Measurements from ENCODE around the gene C1QTNF3.
"Not testable (repeated sequence)": the region's sequence is repeated elsewhere in the genome, so short reads cannot be mapped to it uniquely, and the experiment has no call there.

The C1QTNF3 gene, protein sequence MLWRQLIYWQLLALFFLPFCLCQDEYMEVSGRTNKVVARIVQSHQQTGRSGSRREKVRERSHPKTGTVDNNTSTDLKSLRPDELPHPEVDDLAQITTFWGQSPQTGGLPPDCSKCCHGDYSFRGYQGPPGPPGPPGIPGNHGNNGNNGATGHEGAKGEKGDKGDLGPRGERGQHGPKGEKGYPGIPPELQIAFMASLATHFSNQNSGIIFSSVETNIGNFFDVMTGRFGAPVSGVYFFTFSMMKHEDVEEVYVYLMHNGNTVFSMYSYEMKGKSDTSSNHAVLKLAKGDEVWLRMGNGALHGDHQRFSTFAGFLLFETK

DNA sequence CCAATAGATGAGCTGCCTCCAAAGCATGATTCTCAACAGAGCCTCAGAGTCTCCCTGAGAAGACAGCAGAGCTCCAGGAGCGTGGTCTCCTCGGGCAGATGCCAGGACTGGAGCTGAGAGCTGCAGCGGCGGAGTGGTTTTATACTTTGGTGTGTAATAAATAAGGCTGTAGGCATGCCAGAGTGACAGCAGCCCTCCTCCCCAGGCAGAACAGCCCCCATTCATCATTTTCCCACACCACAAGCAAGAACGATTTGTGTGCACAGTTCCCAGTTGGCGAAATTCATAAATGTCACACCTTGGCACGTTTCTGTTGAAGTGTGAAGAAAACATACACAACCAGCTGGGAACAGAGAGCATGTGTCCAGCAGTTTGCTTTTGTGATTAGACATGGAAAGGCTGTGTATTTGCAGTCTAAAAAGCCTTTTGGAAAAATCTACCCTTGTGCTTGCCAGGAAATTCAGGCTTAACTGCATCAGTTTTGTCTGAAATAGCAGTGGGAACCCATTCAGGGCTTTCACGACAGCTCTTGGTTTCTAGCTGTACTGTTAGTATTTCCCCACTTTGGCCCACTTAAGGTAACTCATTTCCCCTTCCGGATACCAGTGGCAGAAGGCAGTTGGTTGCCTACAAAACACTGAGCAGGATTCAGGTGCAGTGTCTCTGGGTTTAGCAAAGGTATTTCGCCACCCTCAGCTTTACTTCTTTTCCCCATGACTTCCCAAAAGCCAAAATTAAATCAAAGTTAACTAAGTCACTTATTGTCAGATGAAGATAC is at the start of gene C1QTNF3:
C1QTNF3 (minus strand) TSS at position 115 of the 778 bp plus-strand sequence; CDS start at position 27, 88 bp downstream.
- Histone ChIP-seq H3K4me3 (peak within 1 kb of the TSS; percentile 29), H3K27ac (peak within 1 kb of the TSS in 1 of 2 donors; percentile 44)
- DNase-seq (ENCODE audit: low spot score): no peak
- TF ChIP-seq, protein P1, sequence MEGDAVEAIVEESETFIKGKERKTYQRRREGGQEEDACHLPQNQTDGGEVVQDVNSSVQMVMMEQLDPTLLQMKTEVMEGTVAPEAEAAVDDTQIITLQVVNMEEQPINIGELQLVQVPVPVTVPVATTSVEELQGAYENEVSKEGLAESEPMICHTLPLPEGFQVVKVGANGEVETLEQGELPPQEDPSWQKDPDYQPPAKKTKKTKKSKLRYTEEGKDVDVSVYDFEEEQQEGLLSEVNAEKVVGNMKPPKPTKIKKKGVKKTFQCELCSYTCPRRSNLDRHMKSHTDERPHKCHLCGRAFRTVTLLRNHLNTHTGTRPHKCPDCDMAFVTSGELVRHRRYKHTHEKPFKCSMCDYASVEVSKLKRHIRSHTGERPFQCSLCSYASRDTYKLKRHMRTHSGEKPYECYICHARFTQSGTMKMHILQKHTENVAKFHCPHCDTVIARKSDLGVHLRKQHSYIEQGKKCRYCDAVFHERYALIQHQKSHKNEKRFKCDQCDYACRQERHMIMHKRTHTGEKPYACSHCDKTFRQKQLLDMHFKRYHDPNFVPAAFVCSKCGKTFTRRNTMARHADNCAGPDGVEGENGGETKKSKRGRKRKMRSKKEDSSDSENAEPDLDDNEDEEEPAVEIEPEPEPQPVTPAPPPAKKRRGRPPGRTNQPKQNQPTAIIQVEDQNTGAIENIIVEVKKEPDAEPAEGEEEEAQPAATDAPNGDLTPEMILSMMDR (IDR thresholded peaks at IDR 0.05): no peak

DNA sequence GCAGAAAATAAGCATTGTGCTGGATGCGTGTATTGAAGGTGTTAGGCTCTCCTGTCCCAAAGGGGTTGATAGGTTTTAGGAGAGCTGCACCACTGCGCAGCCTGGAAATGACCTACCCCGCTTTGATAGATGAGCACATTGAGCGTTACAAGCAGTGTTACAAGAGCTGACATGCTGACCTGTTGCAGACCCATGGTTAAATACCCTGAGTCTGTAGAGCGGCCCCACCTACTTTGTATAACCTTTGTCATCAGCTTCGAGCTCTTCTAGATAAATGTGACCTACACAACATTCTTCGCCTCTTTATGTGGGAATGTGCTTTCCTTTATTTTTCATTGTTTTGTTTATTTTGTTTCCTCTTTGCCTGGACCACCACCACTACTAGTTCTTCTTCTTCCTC is 48.0 kb upstream of the C1QTNF3 start:
- H3K27ac ChIP-seq; H3K4me3 ChIP-seq; DNase-seq (ENCODE audit: low spot score): not testable (repeated sequence)

DNA sequence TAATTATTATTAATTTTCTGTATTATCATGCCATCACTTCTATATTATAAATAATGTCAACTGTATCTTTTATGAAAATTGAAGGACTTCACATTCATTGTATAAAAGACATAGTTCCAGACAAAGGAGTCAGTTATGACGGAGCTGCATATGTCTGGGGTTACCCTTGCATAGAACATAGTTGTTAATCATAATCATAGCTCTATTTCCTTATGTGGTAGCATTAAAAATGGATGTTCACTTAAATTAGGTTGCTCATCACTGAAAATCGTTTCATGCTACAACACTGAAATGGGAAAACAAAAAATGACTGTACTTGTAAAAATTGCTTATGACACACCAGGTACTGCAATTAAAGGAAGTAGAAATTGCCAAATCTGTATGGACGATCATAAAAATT is 46.8 kb upstream of the C1QTNF3 start:
- H3K27ac ChIP-seq; DNase-seq (ENCODE audit: low spot score); H3K4me3 ChIP-seq: not testable (repeated sequence)

DNA sequence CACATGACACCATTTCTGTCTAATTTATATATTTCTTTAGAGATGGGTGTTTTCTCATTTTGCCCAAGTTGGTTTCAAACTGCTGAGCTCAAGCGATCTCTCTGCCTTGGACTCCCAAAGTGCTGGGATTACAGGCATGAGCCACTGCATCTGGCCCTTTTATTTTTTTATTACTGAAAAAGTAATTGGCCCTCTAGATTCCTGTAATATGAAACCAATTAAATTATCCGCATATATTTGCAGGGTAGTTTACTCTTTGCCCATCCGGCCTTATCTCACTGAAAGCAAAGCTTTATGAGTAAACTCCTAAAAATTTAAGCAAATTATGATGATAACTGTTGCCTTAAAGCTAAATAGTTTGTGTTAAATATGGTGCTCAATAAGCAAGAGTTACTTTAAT is 44.7 kb upstream of the C1QTNF3 start:
- not testable (repeated sequence) for H3K4me3 ChIP-seq; H3K27ac ChIP-seq; DNase-seq (ENCODE audit: low spot score)

DNA sequence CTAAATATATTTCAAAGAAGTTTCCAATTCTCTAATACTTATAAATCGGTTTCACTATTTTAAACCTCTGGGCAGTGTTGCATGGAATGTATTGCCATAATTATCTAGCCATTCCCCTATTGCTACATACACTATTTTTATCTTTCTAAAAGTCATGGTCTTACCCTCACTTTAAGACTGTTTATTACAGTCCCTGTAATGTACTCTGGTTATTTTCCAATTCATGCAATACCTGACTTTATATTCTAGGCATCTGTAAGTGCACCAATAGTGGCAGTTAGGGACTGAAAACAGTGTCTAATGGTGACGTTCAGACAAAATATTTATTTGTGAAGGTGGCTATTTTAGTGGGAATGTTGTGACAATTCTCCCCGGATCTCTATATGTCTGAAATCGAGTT is 40.9 kb upstream of the C1QTNF3 start:
- not testable (repeated sequence) for H3K27ac ChIP-seq; H3K4me3 ChIP-seq; DNase-seq (ENCODE audit: low spot score)

DNA sequence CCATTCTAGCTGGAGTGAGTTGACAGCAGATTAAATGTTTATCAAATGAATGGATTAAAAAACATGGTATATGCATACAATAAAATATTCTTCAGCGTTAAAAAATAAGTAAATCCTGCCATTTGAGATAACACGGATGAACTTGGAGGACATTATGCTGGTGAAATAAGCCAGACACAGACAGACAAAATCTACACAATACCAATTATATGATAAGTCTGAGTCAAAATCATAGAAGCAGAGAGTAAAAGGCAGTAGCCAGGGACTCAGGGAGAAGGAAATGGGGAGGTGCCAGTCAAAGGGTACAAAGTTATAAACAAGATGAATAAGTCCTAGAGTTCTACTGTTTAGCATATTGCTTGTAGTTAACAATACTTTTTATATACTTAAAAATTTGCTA is 36.5 kb upstream of the C1QTNF3 start:
- not testable (repeated sequence) for DNase-seq (ENCODE audit: low spot score); H3K27ac ChIP-seq; H3K4me3 ChIP-seq

DNA sequence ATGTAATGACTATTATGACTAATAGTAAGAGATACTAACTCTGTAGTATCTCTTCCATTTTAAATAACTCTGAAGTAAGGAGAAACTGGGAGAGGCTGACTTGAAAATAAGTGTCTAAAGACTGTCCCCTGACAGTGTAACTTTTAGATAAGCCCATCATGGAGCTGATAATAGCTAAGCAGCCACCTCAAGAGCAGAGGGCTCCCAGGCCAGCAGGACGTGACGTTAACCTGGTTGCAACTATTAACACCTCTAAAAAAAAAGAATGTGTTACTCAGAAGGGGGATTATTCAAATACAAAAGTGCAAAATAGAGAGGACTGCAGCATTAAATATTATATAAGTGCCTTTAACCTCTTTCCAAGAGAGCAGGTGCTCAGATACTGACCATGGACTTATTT is 34.6 kb upstream of the C1QTNF3 start:
- not testable (repeated sequence) for H3K4me3 ChIP-seq; H3K27ac ChIP-seq; DNase-seq (ENCODE audit: low spot score)

DNA sequence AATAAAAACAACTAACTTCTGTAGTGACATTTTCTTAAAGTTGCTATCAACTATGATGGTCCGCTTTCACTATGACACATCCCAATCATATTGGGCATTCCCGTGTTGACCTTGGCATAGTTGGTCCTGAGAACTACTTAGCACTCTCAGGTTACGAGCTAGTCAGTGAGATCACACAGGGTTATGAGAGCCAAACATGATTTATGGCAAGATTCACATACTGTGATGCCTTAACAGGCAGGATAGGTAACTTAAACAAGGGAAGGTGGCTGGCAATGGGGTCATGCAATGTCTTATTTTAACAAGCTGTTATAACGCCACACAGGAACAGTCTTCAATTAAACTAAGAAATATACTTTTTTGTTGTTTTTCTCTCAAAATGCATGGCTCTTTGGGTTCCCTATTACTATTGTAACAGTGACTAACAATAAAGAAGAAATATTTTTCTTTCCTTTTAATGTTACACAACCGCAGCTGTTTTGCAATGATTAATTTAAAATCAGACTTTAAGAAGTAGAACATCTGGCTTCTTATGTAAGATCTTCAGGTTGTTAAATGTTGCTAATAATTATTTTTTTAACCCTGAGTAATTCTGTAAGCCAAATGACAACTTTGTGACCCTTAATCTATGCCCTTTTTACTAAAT is 33.8 kb upstream of the C1QTNF3 start:
- not testable (repeated sequence) for H3K4me3 ChIP-seq; H3K27ac ChIP-seq; DNase-seq (ENCODE audit: low spot score)

DNA sequence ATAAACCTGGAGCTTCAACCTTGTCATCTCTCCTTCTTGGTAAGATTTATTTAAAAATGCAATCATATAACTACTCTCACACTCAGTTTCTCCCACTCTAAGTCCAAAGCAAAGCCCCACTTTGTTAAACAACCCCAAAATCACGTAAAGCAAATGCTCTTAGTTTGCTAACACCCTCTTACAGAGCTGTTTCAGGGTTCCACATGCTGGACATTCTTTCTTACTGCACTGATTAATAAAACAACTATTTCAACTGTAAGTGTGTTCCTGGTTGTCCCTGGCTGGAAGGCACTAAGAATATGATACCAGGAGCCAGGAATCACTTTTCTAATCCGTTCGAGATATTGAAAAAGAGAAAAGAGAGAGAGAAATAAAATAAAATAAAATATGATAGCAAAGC is 31.5 kb upstream of the C1QTNF3 start:
- not testable (repeated sequence) for H3K4me3 ChIP-seq; H3K27ac ChIP-seq; DNase-seq (ENCODE audit: low spot score)

DNA sequence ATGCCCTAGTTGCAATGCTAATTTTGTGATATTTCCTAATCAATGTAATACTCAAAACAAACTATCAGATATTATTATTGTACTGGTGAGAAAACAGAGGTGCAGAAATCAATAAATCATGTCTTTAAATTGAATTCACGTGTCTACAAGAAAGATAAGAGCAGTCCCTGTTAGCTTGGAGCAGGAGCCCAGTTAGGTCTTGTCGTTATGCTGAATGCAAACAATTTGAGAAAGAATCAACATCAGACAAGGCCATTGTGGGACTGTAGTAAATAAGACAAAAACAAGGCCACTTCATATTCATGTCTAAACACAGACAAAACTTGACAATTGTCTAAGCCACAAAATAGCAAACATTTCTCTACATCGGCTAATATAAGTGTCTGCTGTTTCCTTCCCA is 31.1 kb upstream of the C1QTNF3 start:
- H3K27ac ChIP-seq; DNase-seq (ENCODE audit: low spot score); H3K4me3 ChIP-seq: not testable (repeated sequence)

DNA sequence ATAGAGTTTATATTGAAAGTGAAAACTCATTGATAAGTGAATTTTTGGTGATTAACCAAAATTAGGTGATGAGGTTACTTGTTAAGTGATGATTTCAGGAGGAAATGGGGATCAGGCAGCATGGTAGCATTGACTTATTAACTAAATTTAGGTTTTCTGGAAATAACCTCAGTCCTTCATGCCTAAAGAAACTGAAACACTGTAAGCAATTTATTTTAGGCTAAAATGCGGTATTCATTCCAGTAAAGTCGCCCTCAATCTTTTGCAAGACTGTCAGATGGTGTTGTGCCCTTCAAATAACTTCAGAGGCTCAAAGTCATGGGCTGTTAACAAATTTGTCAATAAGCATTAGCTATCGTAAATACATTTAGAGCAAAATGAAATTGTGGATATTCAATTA is 27.6 kb upstream of the C1QTNF3 start:
- H3K4me3 ChIP-seq; H3K27ac ChIP-seq; DNase-seq (ENCODE audit: low spot score): not testable (repeated sequence)

DNA sequence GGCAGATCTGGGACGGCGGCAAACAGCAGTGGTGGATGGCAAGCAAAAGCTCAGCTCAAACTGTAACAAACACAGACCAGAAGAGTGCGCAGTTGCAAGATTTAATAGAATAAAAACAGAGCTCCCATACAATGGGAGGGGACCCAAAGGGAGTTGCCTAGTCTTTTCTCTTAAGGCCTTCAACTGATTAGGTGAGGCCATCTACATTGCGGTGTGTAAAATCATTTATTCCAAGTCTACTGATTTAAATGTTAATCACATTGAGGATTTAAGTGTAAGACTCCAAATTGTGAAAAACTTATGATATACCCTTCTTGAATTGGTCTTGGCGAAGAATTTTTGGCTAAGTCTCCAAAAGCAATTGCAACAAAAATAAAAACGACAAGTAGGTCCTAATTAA is 21.6 kb upstream of the C1QTNF3 start:
- no peak overlapping the region for H3K4me3 ChIP-seq
- TF ChIP-seq, protein P1 (IDR thresholded peaks at IDR 0.05): no peak
- DNase-seq (ENCODE audit: low spot score): no peak
- H3K27ac ChIP-seq: no peak overlapping the region
